ENCODE data around the gene RRP15.

The RRP15 gene

DNA sequence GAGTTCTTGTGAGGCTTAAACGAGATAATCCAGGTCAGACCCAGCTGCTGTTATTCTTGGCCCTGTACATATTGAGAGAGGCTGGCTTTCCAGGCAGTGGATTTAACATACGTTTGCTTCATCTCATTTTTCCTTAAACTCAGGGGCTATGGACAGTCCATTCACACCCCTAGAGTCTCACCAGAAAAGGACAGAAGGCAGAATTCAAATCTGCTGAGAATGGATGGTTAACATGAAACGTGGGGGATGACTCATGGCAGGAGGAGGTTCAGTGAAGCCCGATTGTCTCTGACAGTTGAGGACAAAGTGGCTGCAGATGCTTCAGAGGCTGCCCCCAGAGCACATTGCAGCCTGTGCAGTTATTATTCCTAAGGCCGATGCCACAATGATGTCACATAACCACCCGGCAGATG is 99.5 kb downstream of the RRP15 start:
- DNase-seq (ENCODE audit: low read depth in 3 of 3), result no peak
